CD4-positive, alpha-beta T cell treated with Interleukin-15 for 1 hour (primary cell): Measurements from ENCODE around the gene RTN4IP1.
"Not testable (repeated sequence)": the region's sequence is repeated elsewhere in the genome, so short reads cannot be mapped to it uniquely, and the experiment has no call there.

Experiments used
- DNase-seq: peaks from one replicate; pipeline ENCODE4 v3.0.0-alpha.2; 2020

Gene RTN4IP1

GRCh38 chr6:106629103-106629858 lies at the start of gene RTN4IP1, which contains the start of gene QRSL1:
Gene RTN4IP1 (minus strand): TSS chr6:106629498. CDS start chr6:106629021, 477 bp downstream.
Gene QRSL1 (plus strand): TSS chr6:106629578. CDS start chr6:106629682, 104 bp downstream.
- peak; percentile 90 for DNase-seq

- no peak for DNase-seq
These were observed 48.0 kb upstream of the RTN4IP1 start for GRCh38 chr6:106677282-106677681.

GRCh38 chr6:106674541-106675229 lies 45.4 kb upstream of the RTN4IP1 start:
- no peak for DNase-seq

- DNase-seq: no peak
These were observed 42.4 kb upstream of the RTN4IP1 start for GRCh38 chr6:106671651-106672050.

- DNase-seq: no peak
These were observed 40.9 kb upstream of the RTN4IP1 start for GRCh38 chr6:106670236-106670635.

GRCh38 chr6:106667022-106667402 lies 37.7 kb upstream of the RTN4IP1 start:
- no peak for DNase-seq

- DNase-seq: peak; percentile 42
These were observed 37.2 kb upstream of the RTN4IP1 start for GRCh38 chr6:106666282-106667021.

- no peak for DNase-seq
These were observed 33.2 kb upstream of the RTN4IP1 start for GRCh38 chr6:106662458-106662857.

GRCh38 chr6:106659859-106660258 lies 30.6 kb upstream of the RTN4IP1 start:
- no peak for DNase-seq

- DNase-seq: no peak
These were observed 29.2 kb upstream of the RTN4IP1 start for GRCh38 chr6:106658469-106658868.

GRCh38 chr6:106648651-106649308 lies 19.5 kb upstream of the RTN4IP1 start:
- no peak for DNase-seq

GRCh38 chr6:106643061-106643460 lies 13.8 kb upstream of the RTN4IP1 start:
- no peak for DNase-seq

GRCh38 chr6:106642476-106642875 lies 13.2 kb upstream of the RTN4IP1 start:
- no peak for DNase-seq

- DNase-seq: no peak
These were observed 10.5 kb upstream of the RTN4IP1 start for GRCh38 chr6:106639812-106640211.

- no peak for DNase-seq
These were observed 8.5 kb upstream of the RTN4IP1 start for GRCh38 chr6:106637717-106638341.

- no peak for DNase-seq
These were observed 7.9 kb upstream of the RTN4IP1 start for GRCh38 chr6:106637051-106637716.

GRCh38 chr6:106634565-106634964 lies 5.3 kb upstream of the RTN4IP1 start:
- no peak for DNase-seq

- no peak for DNase-seq
These were observed 2.0 kb upstream of the RTN4IP1 start for GRCh38 chr6:106631346-106631745.

- no peak for DNase-seq
These were observed 1.1 kb upstream of the RTN4IP1 start for GRCh38 chr6:106630366-106630765.

- DNase-seq: no peak
These were observed 513 bp upstream of the RTN4IP1 start for GRCh38 chr6:106629859-106630163.

- DNase-seq: no peak
These were observed 618 bp downstream of the RTN4IP1 start for GRCh38 chr6:106628658-106629102.

GRCh38 chr6:106627760-106628159 lies 1.5 kb downstream of the RTN4IP1 start:
- not testable (repeated sequence) for DNase-seq
